Effector CD4-positive, alpha-beta T cell (primary cell): ENCODE data around the gene ZNF418.
"Not testable (repeated sequence)": the region's sequence is repeated elsewhere in the genome, so short reads cannot be mapped to it uniquely, and the experiment has no call there.

Experiments
- DNase-seq: peaks from one replicate; pipeline ENCODE4 v3.0.0-alpha.2; 2020

ZNF418 gene

GRCh38 chr19:57888560-57889231, 46.5 kb downstream of the ZNF418 start, which contains the start of gene ZNF814:
Gene ZNF814 (minus strand): TSS chr19:57889037. CDS start chr19:57888802, 235 bp downstream.
- DNase-seq, result peak; percentile 63

- no peak for DNase-seq
These were observed 47.1 kb downstream of the ZNF418 start for GRCh38 chr19:57888107-57888559.

DNA sequence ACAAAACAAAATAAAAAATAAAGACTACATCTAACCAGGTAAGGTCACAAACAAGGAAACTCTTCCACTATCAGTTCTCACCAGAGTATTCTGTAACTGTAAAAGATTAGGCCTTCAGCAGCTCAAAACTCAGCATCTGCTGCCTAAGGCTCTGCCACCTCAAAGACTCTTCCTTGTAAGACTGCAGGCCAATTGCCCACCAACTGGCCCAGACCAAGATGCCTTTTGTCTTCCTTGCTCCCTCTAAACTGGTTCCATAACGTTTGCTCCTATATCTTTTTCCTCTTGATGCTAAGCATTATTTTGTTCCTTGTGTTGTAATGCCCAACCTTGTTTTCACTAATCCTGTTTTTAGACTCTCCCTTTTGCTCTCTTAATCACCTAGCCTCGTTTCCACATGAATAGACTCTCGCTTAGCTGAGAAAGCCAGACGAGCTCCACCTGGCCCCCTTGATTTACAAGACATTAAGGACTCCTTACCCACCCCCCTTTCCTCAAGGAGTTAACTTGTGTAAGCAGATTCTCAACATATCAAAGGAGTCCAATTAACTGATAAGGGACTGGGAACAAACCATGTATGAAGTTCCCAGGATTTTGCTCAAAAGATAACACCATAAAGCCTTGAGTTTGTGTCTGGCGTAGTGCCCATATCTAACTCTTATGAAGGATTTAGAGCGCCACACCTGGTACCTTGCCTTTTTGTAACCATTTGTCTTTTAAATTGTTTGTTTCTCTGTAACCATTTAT, 47.8 kb downstream of the ZNF418 start:
- no peak for DNase-seq

DNA sequence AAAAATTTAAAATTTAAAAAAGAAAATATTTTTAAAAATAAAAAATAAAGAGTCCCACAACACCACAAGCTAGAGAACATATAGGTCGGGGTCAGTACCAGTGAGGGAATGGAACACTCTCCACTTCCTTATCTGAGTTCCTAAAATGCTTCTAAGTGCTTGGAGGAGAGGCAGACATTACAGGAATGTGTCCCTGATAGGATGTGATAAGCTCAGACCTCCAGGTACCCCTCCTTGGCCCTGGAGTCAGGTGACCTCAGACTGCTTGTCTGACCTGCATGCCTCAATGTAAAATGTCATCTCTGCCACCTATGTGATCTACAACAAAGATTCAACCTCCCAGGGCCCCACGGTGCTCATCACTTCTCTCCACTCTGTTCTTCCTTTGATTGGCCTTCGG, 49.2 kb downstream of the ZNF418 start:
- DNase-seq, result no peak

DNA sequence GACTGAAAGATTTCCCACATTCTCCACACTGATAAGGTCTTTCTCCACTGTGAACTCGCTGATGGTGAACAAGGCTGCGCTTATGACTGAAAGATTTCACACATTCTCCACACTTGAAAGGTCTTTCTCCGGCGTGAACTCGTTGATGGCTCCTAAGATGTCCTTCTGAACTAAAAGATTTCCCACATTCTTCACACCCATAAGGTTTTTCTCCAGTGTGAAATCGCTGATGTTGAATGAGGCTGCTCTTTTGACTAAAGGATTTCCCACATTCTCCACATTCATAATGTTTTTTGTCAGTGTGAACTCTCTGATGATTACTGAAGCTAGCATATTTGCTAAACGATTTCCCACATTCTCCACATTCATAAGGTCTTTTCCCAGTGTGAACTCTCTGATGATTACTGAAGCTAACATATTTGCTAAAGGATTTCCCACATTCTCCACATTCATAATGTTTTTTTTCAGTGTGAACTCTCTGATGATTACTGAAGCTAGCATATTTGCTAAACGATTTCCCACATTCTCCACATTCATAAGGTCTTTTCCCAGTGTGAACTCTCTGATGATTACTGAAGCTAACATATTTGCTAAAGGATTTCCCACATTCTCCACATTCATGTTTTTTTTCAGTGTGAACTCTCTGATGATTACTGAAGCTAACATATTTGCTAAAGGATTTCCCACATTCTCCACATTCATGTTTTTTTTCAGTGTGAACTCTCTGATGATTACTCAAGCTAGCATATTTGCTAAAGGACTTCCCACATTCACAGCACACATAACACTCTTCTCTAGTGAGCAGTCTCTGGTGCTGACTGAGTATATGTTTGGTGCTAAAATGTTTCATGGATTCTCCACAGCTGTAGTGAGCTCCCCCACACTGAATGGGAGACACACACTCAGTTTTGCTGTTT, 61.1 kb downstream of the ZNF418 start:
- not testable (repeated sequence) for DNase-seq

DNA sequence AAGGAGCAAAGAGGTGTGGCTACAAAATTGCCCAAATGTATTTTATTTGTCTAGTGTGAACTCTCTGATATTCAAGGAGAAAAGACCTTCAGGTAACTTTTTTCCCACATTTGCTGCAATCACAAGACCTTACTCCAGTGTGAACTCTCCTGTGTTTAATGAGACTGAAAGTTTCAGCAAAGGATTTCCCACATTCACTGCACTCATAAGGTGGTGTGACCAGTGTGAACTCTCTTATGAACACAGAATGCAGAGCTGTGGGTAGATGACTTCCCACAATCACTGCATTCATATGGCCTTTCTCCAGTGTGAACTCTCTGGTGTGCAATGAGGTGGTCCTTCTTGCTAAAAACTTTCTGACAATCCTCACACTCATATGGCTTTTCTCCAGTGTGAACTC, 62.8 kb downstream of the ZNF418 start:
- DNase-seq, result no peak
